BLaER1 treated with 17β-estradiol and CSF1 and Interleukin-3, amounts not matched to agents 10 nM and 100 nM (cell line): Measurements from ENCODE around the gene RGL4.

Experiments used
- H3K27ac ChIP-seq, 11 experiments: shearing (Covaris generic); formaldehyde crosslinking; 2 replicates each; pipeline ENCODE4 v1.8.1; 2022
- H3K27me3 ChIP-seq, 11 experiments: shearing (Covaris generic); formaldehyde crosslinking; 2 replicates each; pipeline ENCODE4 v1.8.1; 2022
- H3K36me3 ChIP-seq, 11 experiments: shearing (Covaris generic); formaldehyde crosslinking; 2 replicates each; pipeline ENCODE4 v1.8.1; 2022
- H3K4me1 ChIP-seq, 10 experiments: shearing (Covaris generic); formaldehyde crosslinking; 2 replicates each; pipeline ENCODE4 v1.8.1; 2022
- H3K4me2 ChIP-seq, 11 experiments: shearing (Covaris generic); formaldehyde crosslinking; 2 replicates each; pipeline ENCODE4 v1.8.1; 2022
- H3K4me3 ChIP-seq, 10 experiments: shearing (Covaris generic); formaldehyde crosslinking; 2 replicates each; pipeline ENCODE4 v1.8.1; 2022
- H3K9ac ChIP-seq, 11 experiments: shearing (Covaris generic); formaldehyde crosslinking; 2 replicates each; pipeline ENCODE4 v1.8.1; 2022
- H3K9me3 ChIP-seq, 11 experiments: shearing (Covaris generic); formaldehyde crosslinking; replicated peaks in 1 of 11; 2 replicates each; pipeline ENCODE4 v1.8.1; 2022
- H4K20me1 ChIP-seq, 11 experiments: shearing (Covaris generic); formaldehyde crosslinking; 2 replicates each; pipeline ENCODE4 v1.8.1; 2022
- Cebpa-rat ChIP-seq, 11 experiments: shearing (Covaris generic); IDR thresholded peaks; 2 replicates each; pipeline ENCODE4 v1.8.1; 2022

RGL4 gene

GRCh38 chr22:23677701-23677995 is 13.2 kb upstream of the RGL4 start:
- no peak overlapping the region for H3K27ac ChIP-seq
- no peak overlapping the region for H3K4me3 ChIP-seq
- H3K9ac ChIP-seq, result no peak overlapping the region
- no peak overlapping the region for H3K4me2 ChIP-seq
- peaks cover 0 to 42% (median 38%) of the 10 kb centered on the region in 11 experiments; a peak in 20 of 22 replicates for H3K36me3 ChIP-seq
- peaks cover 15 to 36% (median 24%) of the 10 kb centered on the region in 10 experiments for H3K4me1 ChIP-seq
- H3K27me3 ChIP-seq, result no peaks in the 10 kb centered on the region
- no peak for TF ChIP-seq Cebpa-rat (IDR thresholded peaks at IDR 0.05)
- H4K20me1 ChIP-seq, result no peaks in the 10 kb centered on the region; a peak in 3 of 22 replicates
- H3K9me3 ChIP-seq, result no peaks in the 10 kb centered on the region

GRCh38 chr22:23678133-23678532 is 12.7 kb upstream of the RGL4 start:
- peaks cover 5 to 47% (median 43%) of the 10 kb centered on the region in 11 experiments; a peak in 20 of 22 replicates for H3K36me3 ChIP-seq
- H3K27me3 ChIP-seq, result no peaks in the 10 kb centered on the region
- H4K20me1 ChIP-seq, result no peaks in the 10 kb centered on the region; a peak in 4 of 22 replicates
- H3K4me1 ChIP-seq, result peaks cover 15 to 36% (median 27%) of the 10 kb centered on the region in 10 experiments
- H3K9ac ChIP-seq, result no peak overlapping the region
- TF ChIP-seq Cebpa-rat (IDR thresholded peaks at IDR 0.05), result no peak
- H3K27ac ChIP-seq, result no peak overlapping the region
- no peaks in the 10 kb centered on the region for H3K9me3 ChIP-seq
- no peak overlapping the region for H3K4me2 ChIP-seq
- no peak overlapping the region for H3K4me3 ChIP-seq

GRCh38 chr22:23681026-23681809 is 9.6 kb upstream of the RGL4 start:
- no peaks in the 10 kb centered on the region; a peak in 4 of 22 replicates for H4K20me1 ChIP-seq
- H3K4me3 ChIP-seq, result no peak overlapping the region
- no peak overlapping the region for H3K27ac ChIP-seq
- TF ChIP-seq Cebpa-rat (IDR thresholded peaks at IDR 0.05), result no peak
- H3K4me1 ChIP-seq, result peaks cover 7 to 20% (median 12%) of the 10 kb centered on the region in 10 experiments
- H3K36me3 ChIP-seq, result peaks cover 12 to 63% (median 54%) of the 10 kb centered on the region in 11 experiments; a peak in 20 of 22 replicates
- H3K4me2 ChIP-seq, result no peak overlapping the region
- no peaks in the 10 kb centered on the region for H3K27me3 ChIP-seq
- H3K9ac ChIP-seq, result no peak overlapping the region
- no peaks in the 10 kb centered on the region for H3K9me3 ChIP-seq

- H3K9ac ChIP-seq, result no peak overlapping the region
- H3K4me2 ChIP-seq, result no peak overlapping the region
- H3K9me3 ChIP-seq, result no peaks in the 10 kb centered on the region
- H3K4me1 ChIP-seq, result peaks cover 0 to 15% (median 3%) of the 10 kb centered on the region in 10 experiments; a peak in 8 of 20 replicates
- no peak for TF ChIP-seq Cebpa-rat (IDR thresholded peaks at IDR 0.05)
- no peaks in the 10 kb centered on the region; a peak in 4 of 22 replicates for H4K20me1 ChIP-seq
- H3K4me3 ChIP-seq, result no peak overlapping the region
- no peaks in the 10 kb centered on the region for H3K27me3 ChIP-seq
- peaks cover 12 to 63% (median 54%) of the 10 kb centered on the region in 11 experiments; a peak in 20 of 22 replicates for H3K36me3 ChIP-seq
- no peak overlapping the region for H3K27ac ChIP-seq
Measured at GRCh38 chr22:23682077-23682476, 8.7 kb upstream of the RGL4 start.

GRCh38 chr22:23682827-23683355 is 7.9 kb upstream of the RGL4 start:
- H3K4me2 ChIP-seq, result no peak overlapping the region
- TF ChIP-seq Cebpa-rat (IDR thresholded peaks at IDR 0.05), result no peak
- no peaks in the 10 kb centered on the region; a peak in 3 of 22 replicates for H4K20me1 ChIP-seq
- no peaks in the 10 kb centered on the region for H3K9me3 ChIP-seq
- peaks cover 12 to 63% (median 50%) of the 10 kb centered on the region in 11 experiments; a peak in 20 of 22 replicates for H3K36me3 ChIP-seq
- H3K27ac ChIP-seq, result no peak overlapping the region
- H3K27me3 ChIP-seq, result no peaks in the 10 kb centered on the region
- H3K4me3 ChIP-seq, result no peak overlapping the region
- peaks cover 0 to 10% (median 0%) of the 10 kb centered on the region in 10 experiments; a peak in 3 of 20 replicates for H3K4me1 ChIP-seq
- H3K9ac ChIP-seq, result no peak overlapping the region; a peak in 1 of 22 replicates

- no peaks in the 10 kb centered on the region; a peak in 3 of 22 replicates for H4K20me1 ChIP-seq
- no peaks in the 10 kb centered on the region for H3K9me3 ChIP-seq
- no peak overlapping the region; a peak in 1 of 22 replicates for H3K9ac ChIP-seq
- TF ChIP-seq Cebpa-rat (IDR thresholded peaks at IDR 0.05), result no peak
- peaks cover 17 to 68% (median 49%) of the 10 kb centered on the region in 11 experiments; a peak in 21 of 22 replicates for H3K36me3 ChIP-seq
- H3K4me2 ChIP-seq, result no peak overlapping the region
- H3K27me3 ChIP-seq, result no peaks in the 10 kb centered on the region
- H3K4me1 ChIP-seq, result peaks cover 0 to 10% (median 0%) of the 10 kb centered on the region in 10 experiments; a peak in 3 of 20 replicates
- no peak overlapping the region for H3K4me3 ChIP-seq
- H3K27ac ChIP-seq, result no peak overlapping the region
Measured at GRCh38 chr22:23683545-23683944, 7.3 kb upstream of the RGL4 start.

- no peak overlapping the region for H3K4me3 ChIP-seq
- H3K4me2 ChIP-seq, result no peak overlapping the region
- H3K27ac ChIP-seq, result no peak overlapping the region
- H3K9ac ChIP-seq, result no peak overlapping the region
- H3K36me3 ChIP-seq, result peaks cover 21 to 69% (median 50%) of the 10 kb centered on the region in 11 experiments; a peak in 21 of 22 replicates
- no peaks in the 10 kb centered on the region for H3K9me3 ChIP-seq
- TF ChIP-seq Cebpa-rat (IDR thresholded peaks at IDR 0.05), result no peak
- no peaks in the 10 kb centered on the region for H3K27me3 ChIP-seq
- no peaks in the 10 kb centered on the region; a peak in 3 of 22 replicates for H4K20me1 ChIP-seq
- H3K4me1 ChIP-seq, result peaks cover 0 to 10% (median 0%) of the 10 kb centered on the region in 10 experiments; a peak in 3 of 20 replicates
Measured at GRCh38 chr22:23684026-23684425, 6.8 kb upstream of the RGL4 start.

GRCh38 chr22:23684561-23685031 is 6.2 kb upstream of the RGL4 start:
- no peak for TF ChIP-seq Cebpa-rat (IDR thresholded peaks at IDR 0.05)
- H3K36me3 ChIP-seq, result peaks cover 25 to 69% (median 48%) of the 10 kb centered on the region in 11 experiments; a peak in 21 of 22 replicates
- H3K4me3 ChIP-seq, result no peak overlapping the region
- H3K9me3 ChIP-seq, result no peaks in the 10 kb centered on the region
- no peak overlapping the region for H3K27ac ChIP-seq
- H4K20me1 ChIP-seq, result no peaks in the 10 kb centered on the region; a peak in 3 of 22 replicates
- H3K9ac ChIP-seq, result no peak overlapping the region
- H3K27me3 ChIP-seq, result no peaks in the 10 kb centered on the region
- H3K4me1 ChIP-seq, result peaks cover 0 to 10% (median 0%) of the 10 kb centered on the region in 10 experiments; a peak in 3 of 20 replicates
- H3K4me2 ChIP-seq, result no peak overlapping the region

- TF ChIP-seq Cebpa-rat (IDR thresholded peaks at IDR 0.05), result no peak
- Histone ChIP-seq H3K4me2 (no peak overlapping the region; a peak in 1 of 22 replicates), H3K4me1 (peaks cover 0 to 10% (median 0%) of the 10 kb centered on the region in 10 experiments; a peak in 3 of 20 replicates), H3K4me3 (no peak overlapping the region), H3K27me3 (no peaks in the 10 kb centered on the region), H3K36me3 (peaks cover 32 to 72% (median 52%) of the 10 kb centered on the region in 11 experiments; a peak in 21 of 22 replicates), H4K20me1 (no peaks in the 10 kb centered on the region; a peak in 2 of 22 replicates), H3K27ac (no peak overlapping the region), H3K9ac (no peak overlapping the region), H3K9me3 (no peaks in the 10 kb centered on the region)
Measured at GRCh38 chr22:23685205-23685784, 5.5 kb upstream of the RGL4 start.
